ENCODE results near the gene PGPEP1. TPM values are rescaled to one million over a fixed set of nuclear protein-coding genes. Genes with fewer than 3 reads are reported as not detected.
"Not testable (repeated sequence)": the region's sequence is repeated elsewhere in the genome, so short reads cannot be mapped to it uniquely, and the experiment has no call there.

Gene PGPEP1
- total RNA-seq, 1 donor from 2014 or later, result 34.4 TPM

GRCh38 chr19:18379803-18380747 lies 39.7 kb downstream of the PGPEP1 start:
- TF ChIP-seq CTCF (IDR thresholded peaks at IDR 0.05; ENCODE audit: insufficient read depth, low read length, poor library complexity, severe bottlenecking), result no peak
- Histone ChIP-seq H3K4me3 (ENCODE audit: low read depth, low read length) (no peak overlapping the region), H3K27me3 (ENCODE audit: control insufficient read depth, insufficient read depth, low read length) (no peaks in the 10 kb centered on the region), H3K36me3 (ENCODE audit: control insufficient read depth, insufficient read depth, low read length) (no peaks in the 10 kb centered on the region)
- no peak for DNase-seq (ENCODE audit: low read depth)

DNA sequence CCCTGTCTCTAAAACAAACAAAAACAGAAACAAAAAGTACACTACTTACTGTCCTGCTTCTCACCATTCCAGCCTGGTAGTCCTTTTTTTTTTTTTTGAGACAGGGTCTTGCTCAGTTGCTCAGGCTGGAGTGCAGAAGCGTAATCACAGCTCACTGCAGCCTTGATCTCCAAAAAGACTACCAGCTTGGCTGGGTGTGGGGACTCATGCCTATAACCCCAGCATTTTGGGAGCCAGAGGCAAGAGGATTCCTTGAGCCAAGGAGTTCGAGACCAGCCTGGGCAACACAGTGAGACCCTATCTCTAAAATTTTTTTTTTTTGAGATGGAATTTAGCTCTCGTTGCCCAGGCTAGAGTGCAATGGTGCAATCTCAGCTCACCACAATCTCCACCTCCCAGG lies 40.4 kb downstream of the PGPEP1 start:
- no peak overlapping the region for H3K4me3 ChIP-seq (ENCODE audit: low read depth, low read length)
- H3K36me3 ChIP-seq (ENCODE audit: control insufficient read depth, insufficient read depth, low read length), result no peaks in the 10 kb centered on the region
- no peak for DNase-seq (ENCODE audit: low read depth)
- TF ChIP-seq CTCF (IDR thresholded peaks at IDR 0.05; ENCODE audit: insufficient read depth, low read length, poor library complexity, severe bottlenecking), result no peak
- H3K27me3 ChIP-seq (ENCODE audit: control insufficient read depth, insufficient read depth, low read length), result no peaks in the 10 kb centered on the region

GRCh38 chr19:18383622-18384021 lies 43.2 kb downstream of the PGPEP1 start:
- H3K27me3 ChIP-seq (ENCODE audit: control insufficient read depth, insufficient read depth, low read length); H3K36me3 ChIP-seq (ENCODE audit: control insufficient read depth, insufficient read depth, low read length); H3K4me3 ChIP-seq (ENCODE audit: low read depth, low read length); DNase-seq (ENCODE audit: low read depth): not testable (repeated sequence)

DNA sequence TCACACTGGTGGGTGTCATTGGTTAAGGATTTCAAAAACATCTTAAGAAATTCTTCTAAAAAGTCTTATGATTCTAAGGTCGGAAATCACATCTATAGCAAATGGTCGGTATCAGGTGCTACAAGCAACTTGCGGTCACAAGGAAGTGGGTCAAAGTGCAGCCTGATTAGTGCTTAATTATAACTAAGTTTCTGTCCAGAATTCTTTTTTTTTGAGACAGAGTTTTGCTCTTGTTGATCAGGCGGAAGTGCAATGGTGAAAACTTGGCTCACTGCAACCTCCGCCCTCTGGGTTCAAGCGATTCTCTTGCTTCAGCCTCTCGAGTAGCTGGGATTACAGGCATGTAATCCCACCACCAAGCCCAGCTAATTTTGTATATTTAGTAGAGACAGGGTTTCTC lies 44.4 kb downstream of the PGPEP1 start:
- peaks cover 4% of the 10 kb centered on the region for H3K36me3 ChIP-seq (ENCODE audit: control insufficient read depth, insufficient read depth, low read length)
- DNase-seq (ENCODE audit: low read depth), result no peak
- H3K4me3 ChIP-seq (ENCODE audit: low read depth, low read length), result no peak overlapping the region
- no peak for TF ChIP-seq CTCF (IDR thresholded peaks at IDR 0.05; ENCODE audit: insufficient read depth, low read length, poor library complexity, severe bottlenecking)
- no peaks in the 10 kb centered on the region for H3K27me3 ChIP-seq (ENCODE audit: control insufficient read depth, insufficient read depth, low read length)

DNA sequence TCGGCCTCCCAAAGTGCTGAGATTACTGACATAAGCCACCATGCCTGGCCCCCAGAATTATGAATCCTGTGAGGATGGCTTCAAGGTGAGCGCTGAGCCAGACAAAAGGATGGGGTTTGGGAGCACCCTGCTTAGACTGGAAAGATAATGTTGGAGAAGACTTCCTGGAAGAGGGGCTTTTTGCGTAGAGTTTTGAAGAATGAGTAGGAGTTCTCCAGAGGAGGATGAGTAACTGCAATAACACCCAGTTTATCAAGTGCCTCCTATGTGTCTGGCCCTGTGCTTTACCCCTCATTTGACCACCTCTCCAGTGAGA lies 44.9 kb downstream of the PGPEP1 start:
- DNase-seq (ENCODE audit: low read depth), result no peak
- peaks cover 4% of the 10 kb centered on the region for H3K36me3 ChIP-seq (ENCODE audit: control insufficient read depth, insufficient read depth, low read length)
- no peak for TF ChIP-seq CTCF (IDR thresholded peaks at IDR 0.05; ENCODE audit: insufficient read depth, low read length, poor library complexity, severe bottlenecking)
- no peak overlapping the region for H3K4me3 ChIP-seq (ENCODE audit: low read depth, low read length)
- H3K27me3 ChIP-seq (ENCODE audit: control insufficient read depth, insufficient read depth, low read length), result no peaks in the 10 kb centered on the region

- Histone ChIP-seq H3K4me3 (ENCODE audit: low read depth, low read length) (peak within 1 kb of the TSS; percentile 77), H3K36me3 (ENCODE audit: control insufficient read depth, insufficient read depth, low read length) (peaks cover 4% of the 10 kb centered on the region), H3K27me3 (ENCODE audit: control insufficient read depth, insufficient read depth, low read length) (no peaks in the 10 kb centered on the region)
- TF ChIP-seq CTCF (IDR thresholded peaks at IDR 0.05; ENCODE audit: insufficient read depth, low read length, poor library complexity, severe bottlenecking), result peak; percentile 88
- no peak for DNase-seq (ENCODE audit: low read depth)
Measured at GRCh38 chr19:18385675-18386542, 45.5 kb downstream of the PGPEP1 start, which contains the start of gene GDF15. Gene GDF15, plus strand, starts transcription at chr19:18386158. Its CDS starts 32 bp downstream, at chr19:18386190.
